ENCODE data around the gene GRB10.
"Not testable (repeated sequence)": the region's sequence is repeated elsewhere in the genome, so short reads cannot be mapped to it uniquely, and the experiment has no call there.

Gene GRB10

GRCh38 chr7:50554431-50555322 lies 228.0 kb downstream of the GRB10 start:
- no peak for DNase-seq (ENCODE audit: low read depth in 2 of 2)

- DNase-seq (ENCODE audit: low read depth in 2 of 2): no peak
These were observed 228.7 kb downstream of the GRB10 start for GRCh38 chr7:50553973-50554372.

- DNase-seq (ENCODE audit: low read depth in 2 of 2): no peak
These were observed 229.8 kb downstream of the GRB10 start for GRCh38 chr7:50552921-50553320.

- DNase-seq (ENCODE audit: low read depth in 2 of 2): no peak
These were observed 230.6 kb downstream of the GRB10 start for GRCh38 chr7:50552139-50552538.

- DNase-seq (ENCODE audit: low read depth in 2 of 2): not testable (repeated sequence)
These were observed 237.1 kb downstream of the GRB10 start for GRCh38 chr7:50545613-50546012.

- DNase-seq (ENCODE audit: low read depth in 2 of 2): no peak
These were observed 237.7 kb downstream of the GRB10 start for GRCh38 chr7:50544992-50545391.

GRCh38 chr7:50543776-50544442 lies 238.8 kb downstream of the GRB10 start:
- no peak for DNase-seq (ENCODE audit: low read depth in 2 of 2)

GRCh38 chr7:50542132-50542531 lies 240.6 kb downstream of the GRB10 start:
- DNase-seq (ENCODE audit: low read depth in 2 of 2): no peak

- no peak for DNase-seq (ENCODE audit: low read depth in 2 of 2)
These were observed 241.7 kb downstream of the GRB10 start for GRCh38 chr7:50540785-50541579.

Measured in activated CD8-positive, alpha-beta memory T cell treated with anti-CD3 and anti-CD28 coated beads for 4 hours (primary cell).